Measurements from ENCODE around the gene HTR2A.

Gene HTR2A

GRCh38 chr13:46804391-46804815 lies 92.5 kb downstream of the HTR2A start:
- no peak for DNase-seq

GRCh38 chr13:46803586-46803985 lies 93.3 kb downstream of the HTR2A start:
- DNase-seq = no peak

- no peak for DNase-seq
Observed at GRCh38 chr13:46801858-46802257, 95.0 kb downstream of the HTR2A start.

- no peak for DNase-seq
Observed at GRCh38 chr13:46799139-46799538, 97.7 kb downstream of the HTR2A start.

GRCh38 chr13:46797501-46798237 lies 99.2 kb downstream of the HTR2A start:
- DNase-seq = no peak

GRCh38 chr13:46796515-46797474 lies 100.1 kb downstream of the HTR2A start, which contains the start of gene ESD:
TSS of gene ESD (minus strand) at chr13:46797161. CDS start at chr13:46791413, 5,748 bp downstream.
- peak; percentile 88 for DNase-seq

GRCh38 chr13:46796129-46796514 lies 100.7 kb downstream of the HTR2A start:
- no peak for DNase-seq

- DNase-seq = no peak
Observed at GRCh38 chr13:46795321-46795720, 101.5 kb downstream of the HTR2A start.

GRCh38 chr13:46783504-46783903 lies 113.3 kb downstream of the HTR2A start:
- no peak for DNase-seq

GRCh38 chr13:46782691-46783090 lies 114.2 kb downstream of the HTR2A start:
- no peak for DNase-seq

- DNase-seq = no peak
Observed at GRCh38 chr13:46782066-46782465, 114.8 kb downstream of the HTR2A start.
